Measurements from ENCODE around the gene ST7.

The ST7 gene

DNA sequence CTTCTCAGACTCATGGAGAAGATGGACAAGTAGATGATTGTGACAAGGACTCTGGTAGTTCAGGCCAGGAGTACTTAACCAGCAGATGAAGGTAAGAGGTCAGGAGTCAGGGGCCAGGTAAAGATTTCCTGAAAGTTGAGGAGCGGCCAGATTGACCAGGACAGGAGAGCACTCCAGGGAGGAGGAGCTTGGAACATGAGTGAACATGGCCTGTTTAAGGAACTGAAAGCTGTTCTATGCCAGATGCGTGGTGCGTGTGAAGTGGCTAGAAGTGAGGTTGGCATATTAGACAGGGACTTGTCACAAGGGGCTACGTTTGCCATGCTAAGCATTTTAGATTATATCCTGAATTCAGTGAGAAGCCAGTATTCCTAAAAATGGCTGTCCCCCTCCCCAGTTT, 212.4 kb downstream of the ST7 start:
- no peak for DNase-seq

DNA sequence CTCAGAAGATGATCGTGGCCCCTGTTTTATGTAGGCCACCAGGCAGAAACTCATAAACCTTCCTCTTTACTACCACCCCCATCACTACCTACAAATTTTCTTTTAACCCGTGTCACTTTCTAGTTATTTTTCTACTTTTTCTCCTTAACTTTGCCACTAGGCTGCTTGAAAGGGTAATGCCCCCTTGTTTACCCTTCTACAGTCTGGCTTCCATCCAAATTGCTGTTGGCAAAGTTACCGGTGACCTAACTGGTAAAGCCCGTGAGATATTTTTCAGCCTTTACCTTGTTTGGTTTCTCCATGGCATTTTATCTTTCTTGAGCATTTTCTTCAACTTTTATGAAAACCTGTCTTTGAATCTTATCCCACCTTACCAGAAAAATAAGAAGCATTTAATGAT, 216.6 kb downstream of the ST7 start:
- peak; percentile 27 for DNase-seq

DNA sequence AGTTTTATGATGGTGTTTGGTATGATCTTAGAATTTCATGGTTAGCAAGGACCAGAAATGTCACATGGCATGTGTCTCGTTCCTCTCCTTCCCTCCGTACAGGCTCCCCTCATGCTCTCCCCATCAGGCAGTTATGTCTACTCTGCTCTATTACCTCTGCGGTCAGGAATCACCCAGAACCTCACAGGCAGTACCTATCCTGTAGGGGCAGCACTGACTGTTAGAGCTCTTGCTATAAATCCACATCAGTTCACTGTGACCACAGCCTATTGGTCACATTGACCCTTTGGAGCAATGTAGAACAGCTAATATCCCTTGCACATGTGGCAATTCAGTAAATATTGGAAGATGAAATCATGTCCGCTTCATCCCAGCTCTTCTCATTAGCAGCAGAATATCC, 217.8 kb downstream of the ST7 start:
- DNase-seq, result no peak

DNA sequence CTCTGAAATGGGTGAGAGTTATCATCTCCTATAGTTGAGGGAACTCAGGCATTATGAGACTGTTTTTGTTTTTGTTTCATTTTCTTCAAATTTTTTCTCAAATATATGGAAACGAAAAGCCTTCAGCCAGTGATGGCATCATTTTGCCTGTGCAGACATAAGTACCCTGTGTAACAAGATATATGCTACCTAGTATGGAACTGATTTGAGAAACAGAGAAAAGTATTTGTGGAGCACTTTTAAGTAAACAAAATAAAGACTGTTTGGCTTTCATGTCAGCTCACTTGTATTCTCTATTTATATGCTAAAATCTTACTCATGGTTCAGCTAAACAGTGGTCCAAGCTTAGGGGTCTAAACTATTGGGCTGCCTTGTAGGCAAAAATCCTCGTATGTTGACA, 219.0 kb downstream of the ST7 start:
- no peak for DNase-seq

DNA sequence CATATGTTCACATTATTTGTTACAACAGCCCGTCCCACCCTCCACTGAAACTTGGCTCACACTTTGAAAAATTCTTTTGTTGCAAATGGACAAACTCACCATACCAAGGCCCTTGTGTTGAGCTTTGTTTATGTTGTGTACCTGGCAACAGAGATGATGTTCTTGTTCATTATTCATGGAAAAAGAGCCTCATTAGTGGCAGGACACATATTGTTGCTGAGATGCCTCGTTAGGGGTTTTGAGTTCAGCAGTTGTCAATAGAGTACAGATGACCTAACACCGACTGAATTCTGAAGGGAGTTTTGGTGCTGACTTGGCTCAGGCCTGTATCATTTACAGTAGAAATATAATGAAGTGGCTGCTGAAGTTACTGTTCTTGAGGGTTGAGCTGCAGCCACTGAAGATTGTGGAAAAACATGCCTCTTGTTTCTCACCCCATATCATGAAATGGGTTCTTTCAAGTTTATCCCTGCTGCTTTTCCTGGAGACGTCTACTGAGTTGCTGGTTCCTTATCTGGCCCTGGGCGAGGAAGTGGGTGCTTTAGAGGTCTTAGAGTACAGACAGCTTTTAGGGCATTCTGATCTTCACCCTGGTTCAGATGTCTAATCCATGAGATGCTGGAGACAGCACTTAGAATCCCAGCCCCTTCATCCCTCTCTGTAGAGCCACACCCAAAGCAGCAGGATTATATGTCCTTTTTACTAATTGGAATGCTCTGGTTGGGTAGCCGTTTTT, 219.9 kb downstream of the ST7 start:
- no peak for DNase-seq

DNA sequence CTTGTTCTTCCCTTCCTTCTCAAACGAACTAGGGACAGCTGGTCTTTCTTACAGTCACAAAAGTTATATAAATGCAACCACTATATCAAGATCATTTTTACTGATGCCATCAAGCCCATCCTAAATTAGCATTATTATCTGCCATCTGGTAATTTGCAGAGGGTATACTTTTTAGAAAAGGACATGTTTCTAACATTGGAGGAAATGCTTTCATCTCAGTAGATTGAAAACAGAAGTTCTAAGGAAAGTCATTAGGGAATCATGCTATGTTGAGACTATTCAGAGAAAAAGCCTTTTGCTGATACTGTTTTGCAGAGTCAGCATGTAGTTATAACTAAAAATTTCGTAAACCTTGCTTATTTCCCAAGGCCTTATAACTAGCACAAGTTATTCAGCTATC, 222.9 kb downstream of the ST7 start:
- DNase-seq, result no peak

DNA sequence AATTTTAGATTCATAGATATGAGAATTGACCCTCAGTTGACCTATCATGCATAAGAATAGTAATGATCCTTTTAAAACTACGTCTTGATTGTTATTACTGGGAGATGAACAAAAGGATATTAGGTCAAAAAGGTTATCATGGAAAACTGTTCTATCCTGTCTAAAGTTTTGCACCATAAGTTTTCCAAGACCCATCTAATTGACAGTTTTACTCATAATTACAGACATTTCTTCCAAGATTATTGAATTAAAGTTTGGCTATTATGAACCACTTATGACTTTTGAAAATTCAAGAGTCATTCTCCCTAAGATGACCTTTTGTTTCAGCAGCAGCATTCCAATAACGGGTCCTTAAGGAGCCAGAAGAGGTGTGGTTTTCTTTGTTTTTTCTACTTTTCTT, 225.3 kb downstream of the ST7 start:
- DNase-seq, result no peak

DNA sequence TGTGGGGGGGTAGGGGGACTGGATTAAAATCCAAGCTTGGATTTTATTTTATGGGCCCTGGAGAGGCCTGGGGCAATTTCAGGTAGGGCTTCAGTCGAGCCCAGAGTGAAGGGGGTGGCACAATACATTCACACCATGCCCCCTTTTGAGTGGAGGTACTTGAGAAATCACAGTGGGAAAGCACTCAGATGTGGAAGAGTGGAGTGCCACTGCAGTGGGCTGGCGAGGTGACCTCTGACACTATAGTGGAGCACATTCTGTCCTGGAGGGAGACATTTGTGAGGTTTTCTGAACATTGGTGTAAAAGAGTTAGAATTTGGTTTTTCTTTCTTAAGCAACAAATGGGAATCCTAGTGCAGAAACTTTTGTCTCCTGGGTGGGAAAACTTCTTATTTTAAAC, 226.4 kb downstream of the ST7 start:
- DNase-seq, result no peak

DNA sequence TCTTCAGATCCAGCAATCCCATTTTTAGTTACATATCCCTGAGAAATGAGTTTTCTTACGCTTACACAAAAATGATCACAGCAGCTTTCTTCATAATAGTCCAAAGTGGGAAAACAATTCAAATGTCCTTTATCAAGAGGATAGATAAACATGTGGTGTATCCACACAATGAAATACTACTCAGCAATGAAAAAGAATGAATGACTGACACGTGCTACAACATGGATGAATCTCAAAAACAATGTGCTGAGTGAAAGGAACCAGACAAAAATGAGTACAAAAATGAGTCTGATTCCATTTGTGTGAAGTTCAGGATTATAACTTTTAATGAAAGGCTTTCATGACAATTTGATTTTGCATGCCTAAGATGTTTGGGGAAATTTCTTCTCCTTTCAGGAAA, 230.4 kb downstream of the ST7 start:
- DNase-seq, result no peak

DNA sequence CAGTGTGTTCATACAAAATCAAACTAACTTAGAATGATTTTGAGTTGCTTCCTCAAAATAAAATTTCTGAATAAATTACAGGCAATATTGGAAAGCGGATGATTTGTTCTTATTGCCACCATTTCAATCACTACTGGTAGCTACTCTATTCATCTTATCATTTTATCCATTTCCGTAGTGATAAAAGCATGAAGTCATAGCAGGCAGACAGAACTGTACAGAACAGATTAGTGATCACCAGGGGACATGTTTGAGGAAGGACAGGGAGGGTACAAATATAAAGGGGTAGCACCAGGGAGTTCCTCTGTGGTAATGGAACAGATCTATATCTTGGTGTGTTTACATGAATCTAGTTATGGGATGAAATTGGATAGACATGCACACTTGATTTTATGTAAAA, 231.1 kb downstream of the ST7 start:
- DNase-seq, result no peak

DNA sequence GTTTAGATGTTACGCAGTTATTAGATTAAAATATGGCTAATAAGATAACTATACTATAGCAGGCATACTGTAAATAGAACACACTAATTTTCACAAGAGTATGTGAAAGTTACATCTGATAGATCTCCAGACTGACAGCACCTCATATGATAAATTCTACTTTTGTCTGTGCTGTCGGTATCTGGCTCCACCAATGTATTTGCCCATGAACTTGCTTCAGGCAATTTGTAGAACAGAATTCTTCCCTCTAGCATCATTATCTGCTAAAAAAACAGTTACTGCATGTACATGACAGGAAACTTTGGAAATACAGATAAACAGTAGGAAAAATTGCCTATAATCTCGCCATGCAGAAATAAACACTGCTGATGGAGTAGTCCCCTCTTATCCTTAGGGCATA, 231.8 kb downstream of the ST7 start:
- no peak for DNase-seq

DNA sequence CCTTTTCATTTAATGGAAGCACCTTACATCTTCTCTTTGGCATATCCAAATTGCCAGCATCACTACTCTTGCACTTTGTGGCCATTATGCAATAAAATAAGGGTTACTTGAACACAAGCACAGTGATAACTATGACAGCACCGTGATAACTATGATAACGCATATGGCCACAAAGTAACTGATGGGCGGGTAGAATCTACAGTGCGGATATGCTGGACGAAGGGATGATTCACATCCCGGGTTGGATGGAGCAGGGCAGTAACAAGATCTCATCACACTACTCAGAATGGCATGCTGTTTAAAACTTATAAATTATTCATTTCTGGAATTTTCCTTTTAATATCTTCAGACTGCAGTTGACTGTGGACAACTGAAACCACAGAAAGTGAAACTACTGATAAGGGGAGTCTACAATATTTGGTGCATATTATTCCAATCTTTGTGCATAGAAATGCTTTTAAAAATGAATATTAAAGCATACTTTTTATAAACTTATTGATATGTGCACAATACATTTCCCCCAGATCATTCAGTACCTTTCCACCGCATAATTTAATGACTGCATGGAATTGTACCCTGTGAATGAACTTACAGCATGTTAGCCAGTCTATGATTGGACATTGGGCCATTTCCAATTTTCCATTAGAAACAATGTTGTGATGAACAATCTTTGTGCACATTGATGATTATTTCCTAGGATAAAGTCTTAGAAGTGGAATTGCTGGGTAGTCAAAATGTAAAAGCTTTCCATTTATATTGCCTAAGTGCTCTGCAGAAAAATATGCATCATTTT, 233.1 kb downstream of the ST7 start:
- no peak for DNase-seq

DNA sequence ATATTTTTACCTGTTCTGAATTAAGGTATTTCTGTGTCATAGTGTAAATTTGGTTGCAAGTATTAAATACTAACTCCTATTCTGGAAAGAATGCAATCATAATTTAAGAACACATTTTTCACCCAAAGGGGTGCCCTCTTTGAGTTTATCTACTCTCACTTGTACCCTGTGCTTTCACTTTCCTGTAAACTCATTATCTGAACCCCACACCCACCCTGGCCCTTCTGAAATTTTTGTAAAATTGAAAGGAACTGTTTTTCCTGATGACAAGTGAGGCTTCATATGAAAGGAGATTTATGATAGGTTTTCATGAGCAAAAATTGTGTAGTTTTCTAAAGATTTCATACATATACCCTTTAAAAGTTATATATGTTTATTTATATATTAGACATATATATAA, 235.1 kb downstream of the ST7 start:
- no peak for DNase-seq

DNA sequence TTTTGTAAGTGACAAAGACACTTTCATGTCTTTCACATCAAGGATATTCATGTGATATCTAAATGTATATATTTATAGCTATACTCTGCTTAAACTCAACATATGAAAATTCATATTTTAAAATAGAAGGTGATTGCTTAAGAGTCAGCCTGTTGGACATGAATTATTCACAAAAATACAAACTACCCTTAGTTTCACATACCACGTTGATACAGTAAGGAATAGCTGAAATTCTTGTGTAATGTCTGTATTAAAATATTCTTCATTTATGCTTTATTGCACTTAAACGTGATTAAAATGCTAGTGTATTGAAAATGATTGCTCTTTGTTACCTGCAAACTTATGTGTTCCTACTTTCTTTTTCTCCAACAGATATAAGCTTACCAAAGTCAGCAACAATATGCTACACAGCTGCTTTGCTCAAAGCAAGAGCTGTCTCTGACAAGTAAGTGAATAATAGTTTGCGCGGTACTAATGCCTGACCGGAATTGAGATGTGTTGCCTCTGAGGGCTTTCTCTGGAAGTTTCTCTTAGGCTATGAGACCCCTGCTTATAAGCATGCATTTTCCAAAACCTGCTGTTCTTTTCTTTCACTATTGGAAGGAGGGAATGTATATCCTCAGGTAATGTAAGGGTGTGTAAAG, 235.8 kb downstream of the ST7 start:
- DNase-seq, result no peak

DNA sequence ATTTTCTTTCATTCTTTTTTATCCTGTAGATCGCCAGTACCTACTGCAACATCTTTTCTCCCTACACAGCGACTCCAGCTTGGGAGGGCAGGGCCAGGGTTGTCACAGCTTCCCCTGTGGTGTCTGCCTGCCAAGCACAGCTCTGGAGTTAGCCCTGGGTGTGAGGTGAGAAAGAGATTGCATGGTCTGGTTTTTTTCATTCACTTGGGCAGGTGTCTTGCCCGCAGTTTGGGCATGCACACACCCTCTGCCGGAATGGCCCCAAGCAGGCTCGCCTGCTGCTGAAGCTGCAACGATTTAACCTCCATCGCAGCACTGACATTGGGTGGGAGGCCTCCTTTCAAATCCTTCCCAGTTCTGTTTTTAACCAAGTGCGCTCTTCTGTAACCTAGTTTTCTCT, 236.8 kb downstream of the ST7 start:
- DNase-seq, result no peak

DNA sequence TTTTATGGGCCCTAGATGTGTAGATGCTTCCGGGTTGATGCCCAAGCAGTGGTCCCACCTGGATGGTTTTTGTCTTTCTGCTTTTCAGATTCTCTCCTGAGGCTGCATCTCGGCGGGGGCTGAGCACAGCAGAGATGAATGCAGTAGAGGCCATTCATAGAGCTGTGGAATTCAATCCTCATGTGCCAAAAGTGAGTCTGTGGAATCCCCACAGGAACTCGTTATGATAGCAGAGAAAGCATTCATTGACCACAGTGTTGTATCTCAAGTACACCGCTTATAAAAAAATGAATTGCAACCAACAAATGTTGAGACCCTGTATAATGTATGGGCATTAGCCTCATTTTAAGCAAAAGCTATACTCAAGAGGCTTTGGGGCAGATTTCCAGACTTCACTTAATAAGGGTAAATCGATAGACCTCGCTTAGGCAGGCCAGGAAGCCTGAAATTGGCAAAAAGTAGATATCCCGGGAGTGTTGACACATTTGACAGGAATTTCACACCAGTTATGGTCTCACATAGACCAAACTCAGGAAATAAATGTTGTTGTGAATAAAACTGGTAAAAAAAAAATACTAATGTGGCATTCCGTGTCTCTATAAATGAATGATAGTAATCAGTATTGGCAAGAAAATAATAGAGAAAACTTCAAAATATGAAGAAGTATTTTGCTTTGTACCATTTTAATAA, 237.6 kb downstream of the ST7 start:
- no peak for DNase-seq

DNA sequence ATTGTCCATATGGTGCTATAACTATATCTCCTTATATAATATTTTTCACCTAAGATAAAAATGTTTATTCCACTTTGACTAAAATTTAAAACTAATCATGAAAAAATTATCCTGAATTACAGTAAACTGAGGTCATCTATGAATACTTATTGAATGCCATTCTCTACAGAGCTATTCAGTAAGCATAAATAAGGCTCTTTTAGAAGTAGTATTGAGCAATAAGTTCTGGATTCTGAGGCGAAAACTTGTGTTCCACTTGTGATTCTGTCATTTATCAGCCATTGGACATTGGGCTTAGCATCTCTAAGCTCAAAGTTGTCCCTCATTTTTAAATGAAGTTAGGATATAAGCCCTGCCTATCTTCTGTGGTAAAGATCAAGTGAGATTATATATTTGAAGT, 238.8 kb downstream of the ST7 start:
- DNase-seq, result no peak

DNA sequence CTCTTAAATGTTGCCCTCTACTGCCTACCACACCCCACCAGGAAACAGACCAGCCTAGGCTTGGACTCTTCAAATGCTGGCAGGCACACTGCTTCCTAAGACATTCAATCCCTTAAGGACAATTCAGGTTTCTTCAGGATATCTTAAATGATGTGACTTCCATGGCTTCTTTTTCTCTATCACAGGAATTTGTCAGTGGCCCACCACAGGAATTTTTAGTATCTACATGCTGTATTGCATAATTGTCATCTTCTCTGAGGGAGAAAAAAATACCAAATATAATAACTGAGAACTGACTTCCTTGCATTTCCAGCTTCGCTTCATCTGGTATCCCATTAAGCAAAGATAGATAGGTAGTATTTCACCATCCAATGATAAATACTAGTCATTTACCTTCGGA, 240.3 kb downstream of the ST7 start:
- no peak for DNase-seq

DNA sequence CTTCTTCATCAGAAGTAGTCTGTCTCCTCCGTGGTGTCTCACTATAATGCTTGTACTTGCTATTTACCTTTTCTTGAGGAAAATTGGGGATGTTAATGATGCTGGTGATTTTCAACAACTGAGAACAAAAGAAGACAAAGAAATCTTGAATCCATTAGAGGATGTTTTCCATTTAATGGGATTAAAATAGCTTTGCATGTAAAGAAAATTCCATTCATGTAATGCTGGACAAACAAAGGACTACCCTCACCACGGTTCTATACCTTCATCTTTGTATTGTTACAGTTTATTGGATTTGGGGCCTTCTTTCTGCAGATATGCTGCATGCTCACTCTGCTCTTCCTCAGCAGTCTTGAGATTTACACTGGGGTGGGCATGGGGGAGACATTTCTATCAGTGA, 241.1 kb downstream of the ST7 start:
- DNase-seq, result no peak

DNA sequence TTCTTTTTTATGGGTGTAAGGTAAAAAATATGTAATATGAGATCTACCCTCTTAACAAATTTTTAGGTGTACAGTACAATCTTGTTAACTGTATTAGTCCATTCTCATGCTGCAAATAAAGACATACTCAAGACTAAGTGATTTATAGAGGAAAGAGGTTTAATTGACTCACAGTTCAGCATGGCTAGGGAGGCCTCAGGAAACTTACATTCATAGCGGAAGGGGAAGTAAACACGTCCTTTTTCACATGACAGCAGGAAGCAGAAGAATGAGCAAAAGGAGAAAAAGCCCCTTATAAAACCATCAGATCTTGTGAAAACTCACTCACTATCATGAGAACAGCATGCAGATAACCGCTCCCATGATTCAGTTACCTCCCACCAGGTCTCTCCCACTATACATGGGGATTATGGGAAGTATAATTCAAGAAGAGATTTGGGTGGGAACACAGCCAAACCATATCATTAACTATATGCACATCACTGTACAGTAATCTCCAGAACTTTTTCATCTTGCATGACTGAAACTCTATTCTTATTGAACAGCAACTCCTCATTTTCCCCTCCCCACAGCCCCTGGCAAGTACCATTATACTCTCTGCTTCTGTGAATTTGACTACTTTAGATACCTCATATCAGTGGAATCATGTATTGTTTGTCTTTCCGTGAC, 242.2 kb downstream of the ST7 start:
- no peak for DNase-seq

DNA sequence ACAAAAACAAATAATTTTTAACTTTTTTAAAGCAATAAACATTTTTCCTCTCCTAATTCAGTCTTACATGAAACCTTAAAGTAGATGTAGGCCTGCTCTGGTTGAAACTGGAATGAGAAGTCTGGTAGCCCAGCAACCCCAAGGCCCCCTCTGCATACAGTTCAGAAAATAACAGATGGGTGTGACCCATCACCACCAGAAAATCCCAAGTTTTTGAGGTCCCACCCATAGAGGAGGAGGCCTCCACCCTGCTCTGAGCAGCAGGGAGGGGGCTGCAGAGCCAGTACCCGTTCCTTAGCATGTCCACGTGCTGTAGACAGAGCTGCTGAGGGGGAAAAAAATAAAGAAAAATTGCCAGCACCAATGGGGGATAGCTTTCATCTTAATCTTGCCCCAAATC, 246.8 kb downstream of the ST7 start:
- DNase-seq, result no peak

DNA sequence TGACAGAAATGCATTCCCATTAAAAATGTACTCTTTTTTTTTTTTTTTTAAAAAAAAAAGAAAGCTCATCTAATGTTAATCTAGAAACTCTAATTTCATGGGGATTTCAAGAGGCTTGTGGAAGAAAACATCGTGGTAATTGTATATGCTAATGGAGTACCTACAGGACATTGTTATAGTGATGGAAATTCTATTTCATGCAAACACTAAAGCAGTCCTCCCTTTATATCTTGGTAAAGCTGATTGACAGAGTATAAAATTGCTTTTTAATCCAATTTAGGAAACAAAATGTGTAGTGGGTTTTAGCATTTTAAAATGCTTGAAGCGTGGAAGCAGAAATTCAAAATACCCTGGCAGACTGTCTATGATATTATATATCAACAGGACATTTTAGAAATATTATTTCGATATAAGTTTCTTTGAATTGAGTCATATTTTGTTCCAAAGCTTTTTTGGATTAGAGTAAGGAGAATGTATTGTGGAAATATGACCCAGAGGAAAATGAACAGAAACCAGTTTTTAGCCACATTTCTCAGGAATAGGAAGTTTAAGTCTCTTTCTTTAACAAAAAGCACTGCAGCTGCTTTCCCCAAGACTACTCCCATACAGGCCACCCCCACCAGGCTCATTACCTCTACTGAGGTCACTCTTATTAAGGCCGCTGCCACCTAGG, 247.6 kb downstream of the ST7 start:
- DNase-seq, result no peak

DNA sequence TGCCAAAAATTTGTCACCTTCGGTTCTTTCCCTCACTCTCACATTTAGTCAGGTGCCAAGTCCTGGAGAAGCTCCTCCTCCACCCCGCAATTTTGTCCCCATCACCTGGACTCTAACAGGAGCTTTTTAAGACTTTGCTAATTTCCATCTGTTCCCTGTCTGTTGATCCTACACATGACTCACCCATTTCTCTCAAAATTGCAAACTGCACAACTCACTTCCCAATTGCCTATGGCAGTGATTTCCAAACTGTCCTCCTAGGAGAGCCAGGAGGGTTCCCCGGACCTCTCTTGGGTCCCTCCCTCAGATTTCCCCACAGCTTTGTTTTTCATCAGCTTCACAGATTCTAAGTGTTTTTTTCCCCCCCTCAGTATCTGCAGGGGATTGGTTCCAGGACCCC, 249.2 kb downstream of the ST7 start:
- no peak for DNase-seq

Measured in NCI-H1092 treated with DMSO at 0.1 percent for 48 hours (cell line).